Activated CD4-positive, alpha-beta T cell treated with anti-CD3 and anti-CD28 coated beads, Interleukin-2, amount 50 U/mL, for 24 hours (primary cell): ENCODE data around the gene TMEM184B.

Experiments used
- DNase-seq, 2 donors: peaks; one replicate each; pipeline ENCODE4 v3.0.0-alpha.2; 2020; ENCODE audit warnings: low read depth in 1 of 2, low spot score in 1 of 2

Gene TMEM184B

DNA sequence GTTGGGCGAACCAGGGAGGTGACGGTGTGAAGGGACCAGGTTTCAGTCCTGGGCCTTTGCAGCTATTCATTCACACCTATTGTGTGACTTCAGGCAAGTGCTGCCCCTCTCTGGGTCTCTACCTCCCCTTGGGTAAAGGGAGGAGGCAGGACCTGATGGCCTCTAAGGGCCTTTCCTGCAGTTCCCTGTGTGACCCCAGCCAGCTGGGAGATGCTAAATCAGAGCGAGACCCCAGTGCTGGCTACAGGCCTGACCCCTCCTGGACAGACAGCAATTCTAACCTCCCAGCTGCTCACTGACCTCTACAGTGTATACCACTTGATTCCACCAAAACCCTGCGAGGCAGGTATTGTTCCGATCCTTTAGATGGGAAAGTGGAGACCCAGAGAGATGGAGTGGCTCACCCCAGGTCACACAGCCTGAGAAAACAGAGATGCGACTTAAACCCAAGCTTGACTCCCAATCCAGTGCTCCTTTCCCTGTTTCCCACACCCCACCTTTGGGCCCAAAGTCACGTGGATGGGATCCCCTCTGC is 64.8 kb downstream of the TMEM184B start:
- no peak for DNase-seq

- DNase-seq, result no peak
Observed at GRCh38 chr22:38205261-38206128, 67.3 kb downstream of the TMEM184B start.

DNA sequence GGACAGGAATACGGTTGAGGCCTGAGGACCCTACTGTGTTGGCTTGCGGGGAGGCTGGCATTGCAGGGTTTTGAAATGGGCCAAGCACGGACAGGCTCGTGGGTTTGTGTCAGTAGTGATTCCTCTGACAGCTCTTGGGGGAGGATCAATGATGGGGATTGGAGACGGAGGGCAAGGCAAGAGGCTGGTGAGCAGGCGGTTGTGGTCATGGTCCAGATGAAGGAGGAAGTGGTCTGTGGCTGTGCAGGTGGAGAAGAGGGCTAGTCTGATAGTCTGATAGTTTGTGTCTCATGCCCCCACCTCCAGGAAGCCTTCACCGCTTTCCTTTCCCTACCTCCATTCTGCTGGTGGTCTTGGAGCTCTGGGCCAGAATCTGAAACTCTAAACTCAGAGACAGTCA is 68.0 kb downstream of the TMEM184B start:
- no peak for DNase-seq

- no peak for DNase-seq
Observed at GRCh38 chr22:38203855-38204514, 68.8 kb downstream of the TMEM184B start.

DNA sequence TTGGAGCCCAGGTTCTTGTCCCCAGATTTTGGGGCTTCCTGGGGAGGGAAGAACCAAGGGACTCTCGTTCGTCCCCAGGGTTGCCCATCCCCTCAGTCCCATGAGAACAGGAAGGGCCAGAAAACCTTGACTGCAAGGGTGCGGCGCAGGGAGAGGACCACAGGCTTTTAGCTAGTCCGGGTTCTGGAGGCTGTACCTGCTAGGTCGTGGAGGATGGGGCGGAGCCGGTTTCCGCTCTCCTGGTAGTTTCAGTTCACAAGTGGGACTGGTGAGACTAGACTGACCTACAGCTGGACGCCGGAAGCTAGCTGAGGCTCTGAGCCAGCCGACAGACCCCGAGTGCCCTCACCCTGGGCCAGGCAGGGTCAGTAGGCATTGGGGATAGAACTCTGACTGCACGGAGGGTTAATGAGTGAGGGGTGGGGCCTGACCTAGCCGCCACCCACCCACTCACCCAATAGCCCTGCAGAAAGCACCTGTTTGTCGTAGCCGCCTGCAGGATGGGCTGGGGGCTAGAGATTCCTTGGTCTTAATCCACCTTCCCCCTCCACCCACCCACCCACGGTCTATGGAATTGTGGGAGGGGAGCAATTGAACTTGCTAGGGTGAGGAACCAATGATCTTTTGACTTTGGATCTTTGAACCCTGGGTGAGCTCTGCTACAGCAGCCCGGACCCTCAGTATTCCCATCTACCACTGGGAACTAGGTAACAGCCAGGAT is 69.6 kb downstream of the TMEM184B start:
- no peak for DNase-seq

GRCh38 chr22:38202437-38203089 is 70.2 kb downstream of the TMEM184B start:
- DNase-seq, result peak in 1 of 2 donors; percentile 22

GRCh38 chr22:38201711-38202436 is 70.9 kb downstream of the TMEM184B start, which contains the start of gene MAFF:
Gene MAFF, plus strand, starts transcription at chr22:38201994. Its CDS starts 11,860 bp downstream, at chr22:38213854.
- DNase-seq, result peak; percentile 76 to 80

DNA sequence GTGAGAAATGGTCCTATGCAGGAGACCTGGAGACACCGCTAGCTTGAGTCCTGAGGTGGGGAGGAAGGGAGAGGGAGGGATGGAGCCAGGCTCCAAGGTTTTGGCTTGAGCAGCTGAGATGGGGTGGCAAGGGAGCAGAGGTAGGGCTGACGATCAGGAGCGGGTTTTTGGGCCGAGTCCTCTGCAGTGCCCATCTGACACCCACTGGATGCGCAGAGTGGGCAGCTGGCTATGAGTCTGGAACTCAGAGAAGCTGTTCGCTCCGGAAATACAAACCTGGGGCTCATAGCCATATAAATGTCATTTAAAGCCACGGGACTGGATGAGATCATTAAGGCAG is 71.5 kb downstream of the TMEM184B start:
- DNase-seq, result no peak

DNA sequence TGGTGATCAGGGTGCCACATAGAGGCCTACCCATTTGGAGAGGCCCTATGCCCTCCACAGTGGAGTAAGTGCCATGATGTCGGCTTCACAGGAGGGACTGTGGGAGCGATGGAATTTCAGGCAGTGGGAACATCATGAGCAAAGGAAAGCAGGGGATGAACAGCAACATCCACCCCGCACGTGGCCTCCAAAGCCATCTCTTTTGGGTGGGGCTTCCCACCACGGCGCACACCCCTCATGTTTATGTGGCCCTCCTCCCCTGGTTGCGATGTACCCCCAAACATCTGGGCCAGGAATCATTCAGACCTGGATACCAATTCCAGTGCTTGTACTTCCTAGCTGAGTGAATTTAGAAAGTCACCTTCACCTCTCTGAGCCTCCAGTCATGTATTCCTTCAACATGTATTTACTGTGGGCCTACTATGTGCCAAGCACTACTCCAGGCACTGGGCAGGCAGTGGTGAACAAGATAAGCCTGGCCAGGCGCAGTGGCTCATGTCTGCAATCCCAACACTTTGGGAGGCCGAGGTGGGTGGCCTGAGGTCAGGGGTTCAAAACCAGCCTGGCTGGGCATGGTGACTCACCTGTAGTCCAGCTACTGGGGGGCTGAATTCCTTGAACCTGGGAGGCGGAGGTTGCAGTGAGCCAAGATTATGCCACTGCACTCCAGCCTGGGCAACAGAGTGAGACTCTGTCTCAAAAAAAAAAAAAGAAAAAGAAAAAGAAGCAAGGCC is 72.8 kb downstream of the TMEM184B start:
- DNase-seq, result no peak

- no peak for DNase-seq
Observed at GRCh38 chr22:38196791-38197419, 75.9 kb downstream of the TMEM184B start.

DNA sequence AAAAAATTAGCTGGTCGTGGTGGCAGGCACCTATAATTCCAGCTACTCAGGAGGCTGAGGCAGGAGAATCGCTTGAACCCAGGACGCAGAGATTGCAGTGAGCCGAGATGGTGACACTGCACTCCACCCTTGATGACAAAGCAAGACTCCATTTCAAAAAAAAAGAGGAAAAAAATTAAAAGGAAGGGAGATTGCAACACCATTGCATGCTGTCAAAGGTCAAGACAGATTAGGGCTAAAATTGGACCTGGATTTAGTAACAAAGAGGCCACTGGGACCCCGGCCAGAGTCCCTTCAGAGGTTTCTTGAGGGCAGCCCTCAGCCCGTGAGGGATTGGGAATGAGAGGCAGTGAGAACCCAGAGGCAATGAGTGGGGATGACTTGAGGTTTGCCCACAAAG is 79.2 kb downstream of the TMEM184B start:
- no peak for DNase-seq

- DNase-seq, result no peak
Observed at GRCh38 chr22:38192475-38192863, 80.3 kb downstream of the TMEM184B start.

GRCh38 chr22:38191731-38192474 is 80.9 kb downstream of the TMEM184B start:
- no peak for DNase-seq

DNA sequence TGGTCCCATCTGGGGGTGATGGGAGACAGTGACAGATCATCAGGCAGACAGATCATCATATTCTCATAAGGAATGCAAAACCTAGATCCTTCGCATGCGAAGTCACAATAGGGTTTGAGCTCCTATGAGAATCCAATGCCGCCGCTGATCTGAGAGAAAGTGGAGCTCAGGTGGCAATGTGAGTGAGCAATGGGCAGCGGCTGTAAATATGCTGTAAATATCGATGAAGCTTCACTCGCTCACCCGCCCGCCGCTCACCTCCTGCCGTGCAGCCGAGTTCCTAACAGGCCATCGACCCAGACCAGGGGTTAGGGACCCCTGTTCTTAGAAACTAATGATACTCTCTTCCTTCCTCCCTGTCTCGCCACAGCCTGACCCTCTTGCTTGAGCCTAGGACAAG is 81.8 kb downstream of the TMEM184B start:
- DNase-seq, result no peak

- no peak for DNase-seq
Observed at GRCh38 chr22:38190581-38190980, 82.2 kb downstream of the TMEM184B start.

DNA sequence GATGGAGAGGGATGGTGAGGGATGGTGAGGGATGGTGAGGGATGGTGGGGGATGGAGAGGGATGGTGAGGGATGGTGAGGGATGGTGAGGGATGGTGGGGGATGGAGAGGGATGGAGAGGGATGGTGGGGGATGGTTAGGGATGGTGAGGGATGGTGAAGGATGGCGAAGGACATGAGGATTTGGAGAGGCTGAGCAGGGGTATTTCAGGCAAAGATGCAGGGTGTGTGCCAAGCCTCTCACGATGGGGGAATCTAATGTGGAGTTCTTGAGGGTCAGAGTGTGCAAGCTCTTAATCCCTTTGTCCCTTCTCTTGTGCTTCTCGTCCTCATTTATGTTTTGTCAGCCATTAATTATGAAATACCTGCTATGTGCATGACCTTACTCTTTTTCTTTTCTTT is 83.7 kb downstream of the TMEM184B start:
- no peak for DNase-seq

- no peak for DNase-seq
Observed at GRCh38 chr22:38187413-38188212, 85.2 kb downstream of the TMEM184B start.

- DNase-seq, result no peak
Observed at GRCh38 chr22:38186429-38186828, 86.4 kb downstream of the TMEM184B start.
